T47D (cell line): Measurements from ENCODE around the gene SUMF2.
"Not testable (repeated sequence)": the region's sequence is repeated elsewhere in the genome, so short reads cannot be mapped to it uniquely, and the experiment has no call there.

ENCODE experiments used
- DNase-seq, 2 experiments: peaks; one replicate each; pipeline versions ENCODE4 v3.0.0 to v3.0.0-alpha.2; 2011 to 2012; ENCODE audit warnings: low read depth in 1 of 2, low spot score in 1 of 2
- JUND ChIP-seq: IDR thresholded peaks from 2 replicates; pipeline ENCODE4 v1.6.1; 2012; ENCODE audit warnings: low read depth
- in situ Hi-C: cut with HindIII; loops from 2 replicates; pipeline ENCODE4 v1.10.0; 2016; ENCODE audit warnings: low sequenced_read_pairs, low pct_unique_long_range_greater_than_20kb

SUMF2 gene

DNA sequence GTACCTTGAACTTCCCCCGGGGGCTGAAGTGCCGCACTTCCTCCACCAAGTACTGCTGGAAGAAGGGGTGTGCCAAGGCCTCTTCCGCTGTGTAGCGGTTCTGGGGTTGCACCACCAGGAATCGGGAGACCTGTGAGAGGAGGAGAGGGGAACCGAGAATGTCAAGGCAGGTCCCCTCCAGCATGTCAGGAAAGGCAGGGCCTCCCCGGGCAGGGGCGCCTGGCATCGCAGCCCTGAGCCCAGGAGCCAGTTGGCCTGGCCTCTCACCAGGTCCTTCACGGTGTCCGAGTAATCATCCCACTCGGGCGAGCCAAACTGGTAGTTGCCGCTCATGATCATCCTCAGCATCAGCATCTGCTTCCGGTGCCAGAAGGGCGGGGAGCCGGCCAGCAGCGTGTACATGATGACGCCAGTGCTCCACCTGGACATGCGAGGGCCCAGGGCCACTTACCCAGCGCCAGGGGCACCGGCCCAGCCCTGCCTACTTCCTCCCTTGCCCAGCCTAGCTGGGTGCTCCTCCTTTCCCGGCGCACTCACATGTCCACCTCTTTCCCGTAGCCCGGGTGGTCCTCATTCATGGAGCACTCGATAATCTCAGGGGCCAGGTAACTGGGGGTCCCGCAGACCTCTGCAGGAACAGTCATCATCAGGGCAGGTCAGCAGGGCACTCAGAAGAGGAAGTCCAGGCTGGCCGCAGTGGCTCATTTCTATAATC, 17.7 kb downstream of the SUMF2 start:
- TF ChIP-seq JUND: no peak
- DNase-seq: no peak
- in situ Hi-C loops: no loop called here

DNA sequence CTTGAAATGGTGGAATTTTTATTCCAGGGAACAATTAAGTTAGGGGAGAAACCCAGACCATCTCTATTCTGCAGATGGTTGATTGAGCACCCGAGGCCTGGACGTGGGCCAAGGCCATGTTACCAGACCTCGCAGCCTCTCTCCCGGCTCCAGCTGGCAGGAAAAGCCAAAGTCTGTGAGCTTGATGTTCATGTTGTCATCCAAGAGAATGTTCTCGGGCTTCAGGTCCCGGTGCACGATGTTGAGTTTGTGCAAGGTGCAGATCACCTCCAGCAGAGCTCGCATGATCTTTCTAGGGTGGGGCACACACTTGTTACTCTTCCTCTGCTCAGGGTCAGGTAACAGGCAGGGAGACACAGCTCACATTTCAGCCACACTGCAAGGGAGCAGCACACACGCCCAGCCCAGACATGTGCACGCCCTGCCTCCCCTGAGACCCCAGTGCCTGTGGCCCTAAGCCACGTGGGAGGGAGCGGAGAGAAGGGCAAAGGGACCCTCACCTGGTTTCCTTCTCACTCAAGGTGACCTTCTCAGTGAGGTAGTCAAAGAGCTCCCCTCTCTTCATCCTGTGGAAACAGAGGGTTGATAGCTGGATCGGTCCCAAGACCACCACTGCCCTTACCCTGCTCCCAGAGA, 19.2 kb downstream of the SUMF2 start:
- no peak for DNase-seq
- in situ Hi-C loops: no loop called here
- TF ChIP-seq JUND: no peak

DNA sequence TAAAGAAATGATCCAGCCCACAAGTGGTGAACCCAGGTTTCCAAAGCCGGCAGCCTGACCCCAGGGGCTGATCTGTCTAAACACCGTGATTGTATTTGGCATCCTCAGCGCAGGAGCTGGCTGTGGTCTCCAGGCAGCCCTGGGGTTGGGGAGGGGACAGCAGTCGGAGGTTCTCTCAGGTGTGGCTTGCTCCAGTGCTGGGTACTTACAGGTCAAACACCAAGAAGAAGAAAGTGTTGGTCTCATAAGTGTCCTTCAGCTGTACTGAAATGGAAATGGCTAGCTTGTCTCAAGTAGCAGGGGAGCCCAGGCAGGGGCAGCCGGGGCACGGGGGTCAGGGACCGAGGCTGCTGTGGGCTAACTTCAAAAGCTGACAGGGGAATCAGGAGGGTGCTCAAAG, 22.7 kb downstream of the SUMF2 start:
- in situ Hi-C loops: no loop called here
- TF ChIP-seq JUND: no peak
- no peak for DNase-seq

DNA sequence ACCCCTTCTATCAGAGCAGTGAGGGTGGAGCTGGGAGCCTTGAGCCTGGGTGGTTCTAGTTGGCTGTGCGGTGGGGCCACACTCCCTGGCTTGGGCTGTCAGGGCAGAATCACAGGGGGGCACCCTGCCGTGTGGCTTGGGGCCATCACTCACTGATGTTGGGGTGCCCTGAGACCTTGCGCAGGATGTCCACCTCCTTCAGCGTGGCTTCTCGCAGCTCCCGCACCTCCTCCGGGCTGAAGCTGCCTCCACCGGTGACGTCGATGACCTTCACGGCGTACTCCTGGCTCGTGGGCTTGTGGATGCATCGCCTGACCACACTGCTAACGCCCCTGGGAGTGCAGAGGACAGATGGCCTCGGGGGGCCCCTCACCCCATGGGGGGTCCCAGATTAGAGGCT, 23.4 kb downstream of the SUMF2 start:
- no peak for TF ChIP-seq JUND
- in situ Hi-C loops: no loop called here
- no peak for DNase-seq

DNA sequence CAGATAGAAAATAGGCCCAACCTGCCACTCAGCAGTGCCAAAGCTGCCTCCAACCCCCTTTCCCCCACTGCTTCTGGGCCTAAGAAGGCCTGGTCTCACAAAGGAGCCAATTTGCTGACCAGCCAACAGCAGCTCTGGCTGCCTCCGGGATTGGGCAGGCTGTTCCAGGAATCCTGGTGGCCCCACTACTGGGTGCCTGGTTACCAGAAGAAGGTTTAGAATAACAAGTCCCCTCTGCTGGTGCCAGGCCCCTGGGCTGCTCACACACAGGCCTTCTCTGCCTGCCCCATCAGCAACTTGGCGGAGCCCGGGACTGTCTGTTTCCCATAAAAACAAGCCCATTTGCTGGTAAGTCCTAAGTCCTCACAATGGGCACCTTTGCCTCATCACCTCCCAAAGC, 27.5 kb downstream of the SUMF2 start:
- DNase-seq: no peak
- TF ChIP-seq JUND: no peak
- in situ Hi-C loops: no loop called here

DNA sequence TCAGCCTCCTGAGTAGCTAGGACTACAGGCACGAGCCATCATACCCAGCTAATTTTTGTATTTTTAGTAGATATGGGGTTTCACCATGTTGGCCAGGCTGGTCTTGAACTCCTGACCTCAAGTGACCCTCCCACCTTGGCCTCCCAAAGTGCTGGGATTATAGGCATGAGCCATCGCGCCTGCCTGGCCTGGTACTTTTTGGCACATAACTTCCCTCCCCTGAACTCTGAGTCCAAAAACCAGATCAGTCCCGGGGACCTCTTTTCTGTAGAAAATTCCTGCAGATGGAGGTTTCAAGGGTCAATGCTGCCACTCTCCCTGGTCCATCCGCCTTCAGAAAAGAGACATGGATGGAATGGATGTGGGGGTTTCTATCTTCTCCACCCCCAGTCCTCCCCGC, 28.3 kb downstream of the SUMF2 start:
- DNase-seq, in situ Hi-C loops: not testable (repeated sequence)

DNA sequence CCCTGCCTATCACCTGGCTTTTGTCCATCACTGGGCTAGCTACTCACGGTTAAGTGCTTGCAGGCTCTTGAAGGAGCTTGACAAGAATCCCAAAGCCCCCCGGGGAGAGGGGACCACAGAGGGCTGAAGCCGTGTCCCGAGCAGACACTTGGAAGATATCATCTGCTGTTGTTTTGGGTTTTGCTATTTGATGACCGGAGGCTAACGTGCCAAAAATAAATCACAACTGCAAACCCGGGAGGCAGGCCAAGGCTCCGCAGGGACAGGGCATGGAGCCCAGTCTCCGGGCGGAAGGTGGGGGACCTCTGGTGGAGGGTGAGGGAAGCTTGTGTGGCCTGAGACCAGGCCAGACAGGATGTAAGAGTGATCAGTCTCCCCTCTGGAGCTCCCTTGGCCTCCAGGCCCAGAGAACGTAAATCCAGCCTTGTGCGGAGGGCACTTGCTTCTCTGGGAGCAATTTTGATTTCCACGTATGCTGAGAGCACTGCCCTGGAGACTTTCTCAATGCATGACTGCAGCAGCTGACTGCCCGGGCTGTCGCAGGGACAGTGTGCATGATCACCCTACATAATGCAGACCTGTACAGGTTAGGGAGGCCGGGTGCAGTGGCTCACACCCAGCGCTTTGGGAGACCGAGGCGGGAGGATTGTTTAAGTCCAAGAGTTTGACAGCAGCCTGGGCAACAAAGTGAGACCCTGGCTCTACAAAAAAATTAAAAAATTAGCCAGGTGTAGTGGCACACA, 28.9 kb downstream of the SUMF2 start, which contains the start of gene PHKG1:
Gene PHKG1 (minus strand): TSS at position 164 of the 743 bp plus-strand sequence. CDS start 4,011 bp downstream, outside the sequence.
- no peak for TF ChIP-seq JUND
- in situ Hi-C loops: no loop called here
- DNase-seq: peak; percentile 70 to 84

DNA sequence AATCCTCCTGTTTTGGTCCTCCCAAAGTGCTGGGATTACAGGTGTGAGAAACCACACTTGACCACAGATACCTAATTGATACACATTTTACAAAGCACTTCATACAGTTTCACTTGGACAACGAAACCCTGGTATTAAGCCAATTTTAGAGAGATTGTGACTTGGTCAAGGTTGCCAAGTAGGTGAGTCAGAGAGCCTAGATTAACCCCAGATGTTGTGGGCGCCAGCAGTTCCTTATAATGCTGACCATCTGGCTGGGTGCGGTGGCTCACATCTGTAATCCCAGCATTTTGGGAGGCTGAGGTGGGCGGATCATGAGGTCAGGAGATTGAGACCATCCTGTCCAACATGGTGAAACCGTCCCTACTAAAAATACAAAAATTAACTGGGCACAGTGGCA, 33.6 kb downstream of the SUMF2 start:
- no peak for DNase-seq
- in situ Hi-C loops: no loop called here
- TF ChIP-seq JUND: no peak

DNA sequence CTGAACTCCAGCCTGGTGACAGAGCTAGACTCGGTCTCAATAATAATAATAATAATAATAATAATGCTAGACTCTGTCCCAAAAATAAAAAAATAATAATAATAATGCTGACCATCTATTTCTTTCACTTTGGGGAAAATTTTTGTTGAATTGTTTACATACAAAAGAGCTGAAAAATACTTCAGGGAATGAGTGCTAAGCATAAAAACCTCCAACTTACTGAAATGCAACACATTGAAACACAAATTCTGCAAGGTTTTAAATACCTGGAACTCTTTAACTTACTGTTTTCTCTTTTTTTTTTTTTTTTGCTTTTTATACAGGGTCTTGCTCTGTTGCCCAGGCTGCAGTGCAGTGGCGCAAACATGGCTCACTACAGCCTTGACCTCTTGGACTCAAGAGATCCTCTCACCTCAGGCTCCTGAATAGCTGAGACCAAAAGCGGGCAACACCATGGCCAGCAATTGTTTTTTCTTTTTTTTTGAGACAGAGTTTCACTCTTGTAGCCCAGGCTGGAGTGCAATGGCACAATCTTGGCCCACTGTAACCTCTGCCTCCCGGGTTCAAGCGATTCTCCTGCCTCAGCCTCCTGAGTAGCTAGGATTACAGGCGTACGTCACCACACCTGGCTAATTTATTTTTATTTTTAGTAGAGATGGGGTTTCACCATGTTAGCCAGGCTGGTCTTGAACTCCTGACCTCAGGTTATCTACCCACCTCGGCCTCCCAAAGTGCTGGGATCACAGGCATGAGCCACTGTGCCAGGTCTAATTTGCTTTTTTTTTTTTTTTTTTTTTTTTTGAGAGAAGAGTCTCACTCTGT, 34.3 kb downstream of the SUMF2 start:
- DNase-seq, in situ Hi-C loops: not testable (repeated sequence)

DNA sequence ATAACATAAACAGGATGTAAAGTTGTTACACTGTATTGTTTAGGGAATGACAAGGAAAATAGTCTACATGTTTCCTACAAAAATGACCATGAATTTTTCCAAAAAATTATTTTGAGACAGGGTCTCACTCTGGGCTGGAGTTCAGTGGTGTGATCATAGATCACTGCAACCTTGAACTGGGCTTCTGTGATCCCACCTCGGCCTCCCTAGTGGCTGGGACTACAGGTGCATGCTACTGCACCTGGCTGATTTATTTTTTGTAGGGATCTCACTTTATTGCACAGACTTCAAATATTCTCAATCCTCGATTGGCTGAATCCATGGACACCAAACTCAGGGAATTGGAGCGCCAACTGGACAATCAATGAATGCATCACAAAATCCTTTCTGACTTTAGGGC, 35.6 kb downstream of the SUMF2 start:
- in situ Hi-C loops: no loop called here
- DNase-seq: no peak
- TF ChIP-seq JUND: no peak

DNA sequence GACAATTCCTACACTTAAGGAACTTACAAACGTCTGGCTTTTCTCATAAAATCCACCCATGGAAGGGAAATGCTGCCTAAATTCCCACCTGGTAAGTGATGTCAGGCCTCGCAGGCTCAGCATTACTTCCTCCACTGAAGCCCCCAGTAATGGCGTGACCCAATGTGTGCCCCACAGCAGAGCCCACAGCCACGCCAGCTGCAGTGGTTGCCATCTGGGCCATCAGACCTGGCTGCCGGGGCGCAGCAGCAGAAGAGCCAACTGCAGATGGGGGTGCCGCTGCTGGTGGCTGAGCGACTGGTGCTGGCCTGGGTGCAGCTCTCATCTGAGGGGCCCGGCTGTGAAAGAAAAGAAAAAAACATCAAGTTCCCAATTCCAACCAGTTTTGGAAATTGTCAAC, 40.1 kb downstream of the SUMF2 start:
- in situ Hi-C loops, DNase-seq: not testable (repeated sequence)

DNA sequence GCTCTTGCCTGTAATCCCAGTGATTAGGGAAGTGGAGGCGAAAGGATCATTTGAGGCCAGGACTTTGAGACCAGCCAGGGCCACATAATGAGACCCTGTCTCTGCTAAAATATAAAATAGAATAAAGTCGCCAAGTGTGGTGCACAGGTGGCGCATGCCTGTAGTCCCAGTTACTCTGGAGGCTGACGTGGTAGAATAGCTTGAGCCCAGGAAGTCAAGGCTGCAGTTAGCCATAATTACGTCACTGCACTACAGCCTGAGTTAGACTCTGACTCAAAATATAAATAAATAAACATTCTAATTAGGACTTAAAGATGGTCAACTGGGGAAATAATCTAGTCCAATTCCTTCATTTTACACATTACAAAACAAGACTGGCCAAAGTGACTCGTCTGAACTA, 41.4 kb downstream of the SUMF2 start:
- in situ Hi-C loops: no loop called here
- no peak for TF ChIP-seq JUND
- peak in 1 of 2 experiments; percentile 58 for DNase-seq
